H9 (cell line): ENCODE results near the gene CLIP1. TPM values are rescaled to one million over a fixed set of nuclear protein-coding genes. Genes with fewer than 3 reads are reported as not detected.

Source experiments
- DNase-seq: peaks from one replicate; pipeline ENCODE4 v3.0.0-alpha.2; 2017
- H2AFZ ChIP-seq: one replicate; pipeline ENCODE4 v1.6.1; 2013; ENCODE audit warnings: mild to moderate bottlenecking, low read length, control low read depth, moderate library complexity
- H2AK5ac ChIP-seq: 2 replicates; pipeline ENCODE4 v1.6.1; 2013; ENCODE audit warnings: low read length, control low read depth, mixed read lengths; ENCODE audit not compliant: insufficient read length
- H2BK120ac ChIP-seq: one replicate; pipeline ENCODE4 v1.6.1; 2013; ENCODE audit warnings: low read depth, mild to moderate bottlenecking, low read length, control low read depth, inconsistent platforms; ENCODE audit not compliant: poor library complexity, severe bottlenecking
- H2BK12ac ChIP-seq: 2 replicates; pipeline ENCODE4 v1.6.1; 2013; ENCODE audit warnings: low read length, control low read depth, mixed read lengths, low read depth; ENCODE audit not compliant: insufficient read length
- H2BK15ac ChIP-seq: 2 replicates; pipeline ENCODE4 v1.6.1; 2013; ENCODE audit warnings: low read depth, low read length, control low read depth
- H2BK20ac ChIP-seq: one replicate; pipeline ENCODE4 v1.6.1; 2013; ENCODE audit warnings: low read depth, mild to moderate bottlenecking, low read length, control low read depth, inconsistent platforms; ENCODE audit not compliant: poor library complexity, severe bottlenecking
- H2BK5ac ChIP-seq: 2 replicates; pipeline ENCODE4 v1.6.1; 2013; ENCODE audit warnings: low read length, control low read depth, mixed read lengths; ENCODE audit not compliant: insufficient read length
- H3K14ac ChIP-seq: 2 replicates; pipeline ENCODE4 v1.6.1; 2013; ENCODE audit warnings: low read length, control low read depth; ENCODE audit not compliant: insufficient read depth
- H3K18ac ChIP-seq: 2 replicates; pipeline ENCODE4 v1.6.1; 2013; ENCODE audit warnings: low read depth, mild to moderate bottlenecking, mixed read lengths, low read length, control low read depth; ENCODE audit not compliant: insufficient read length
- H3K23ac ChIP-seq: 2 replicates; pipeline ENCODE4 v1.6.1; 2013; ENCODE audit warnings: low read length, control low read depth, mixed read lengths, low read depth; ENCODE audit not compliant: insufficient read length
- H3K23me2 ChIP-seq: 2 replicates; pipeline ENCODE4 v1.6.1; 2013; ENCODE audit warnings: low read depth, mild to moderate bottlenecking, mixed read lengths, low read length, control low read depth; ENCODE audit not compliant: insufficient read length, poor library complexity, severe bottlenecking
- H3K27ac ChIP-seq: 2 replicates; pipeline ENCODE4 v1.5.1; 2013; ENCODE audit warnings: low read length, control low read depth, mixed read lengths, low read depth; ENCODE audit not compliant: insufficient read length
- H3K27me3 ChIP-seq: 2 replicates; pipeline ENCODE4 v1.6.1; 2013; ENCODE audit warnings: low read length, control low read depth, inconsistent platforms; ENCODE audit not compliant: insufficient read depth
- H3K4ac ChIP-seq: 2 replicates; pipeline ENCODE4 v1.6.1; 2013; ENCODE audit warnings: low read depth, mild to moderate bottlenecking, control low read depth, inconsistent platforms, low read length, moderate library complexity
- H3K4me1 ChIP-seq: 2 replicates; pipeline ENCODE4 v1.6.1; 2013; ENCODE audit warnings: low read length, control low read depth, inconsistent platforms; ENCODE audit not compliant: insufficient read depth
- H3K4me2 ChIP-seq: 2 replicates; pipeline ENCODE4 v1.6.1; 2013; ENCODE audit warnings: low read length, control low read depth, mixed read lengths; ENCODE audit not compliant: insufficient read length, insufficient read depth
- H3K56ac ChIP-seq: 2 replicates; pipeline ENCODE4 v1.6.1; 2013; ENCODE audit warnings: low read depth, mild to moderate bottlenecking, mixed read lengths, low read length, control low read depth; ENCODE audit not compliant: insufficient read length
- H3K79me1 ChIP-seq: 2 replicates; pipeline ENCODE4 v1.6.1; 2013; ENCODE audit warnings: low read depth, mild to moderate bottlenecking, moderate library complexity, low read length, control low read depth, inconsistent platforms; ENCODE audit not compliant: insufficient read depth, poor library complexity, severe bottlenecking
- H3K79me2 ChIP-seq: 2 replicates; pipeline ENCODE4 v1.6.1; 2013; ENCODE audit warnings: low read length, control low read depth, inconsistent platforms; ENCODE audit not compliant: insufficient read depth
- H3K9ac ChIP-seq: 2 replicates; pipeline ENCODE4 v1.6.1; 2013; ENCODE audit warnings: low read length, control low read depth, mixed read lengths; ENCODE audit not compliant: insufficient read length; ENCODE audit errors: extremely low read depth
- H3K9me3 ChIP-seq: one replicate; pipeline ENCODE4 v1.6.1; 2013; ENCODE audit warnings: low read depth, low read length, inconsistent platforms; ENCODE audit not compliant: control insufficient read depth
- H3T11ph ChIP-seq: one replicate; pipeline ENCODE4 v1.6.1; 2013; ENCODE audit warnings: mild to moderate bottlenecking, low read length, control low read depth, inconsistent platforms
- H4K20me1 ChIP-seq: one replicate; pipeline ENCODE4 v1.6.1; 2013; ENCODE audit not compliant: control insufficient read depth, insufficient read length, insufficient read depth
- H4K5ac ChIP-seq: 2 replicates; pipeline ENCODE4 v1.6.1; 2013; ENCODE audit warnings: low read depth, mild to moderate bottlenecking, mixed read lengths, low read length, control low read depth; ENCODE audit not compliant: insufficient read length
- H4K8ac ChIP-seq: replicated peaks from 2 replicates; pipeline ENCODE4 v1.6.1; 2013; ENCODE audit warnings: low read length, control low read depth, mixed read lengths, low read depth; ENCODE audit not compliant: insufficient read length
- H4K91ac ChIP-seq: 2 replicates; pipeline ENCODE4 v1.6.1; 2013; ENCODE audit warnings: low read depth, mild to moderate bottlenecking, moderate library complexity, mixed read lengths, low read length, control low read depth; ENCODE audit not compliant: insufficient read length
- H3K27ac Mint-ChIP-seq, 3 experiments: 2 replicates in 2 of 3; 3 replicates in 1 of 3; pipeline ENCODE4 v1.8.0; 2020 to 2021; ENCODE audit warnings: mixed read lengths in 3 of 3, mild to moderate bottlenecking in 1 of 3, moderate library complexity in 1 of 3
- H3K27me3 Mint-ChIP-seq: 2 replicates; pipeline ENCODE4 v1.8.0; 2021; ENCODE audit warnings: low read depth, mild to moderate bottlenecking, moderate library complexity, mixed read lengths
- H3K36me3 Mint-ChIP-seq, 3 experiments: 2 replicates in 2 of 3; 3 replicates in 1 of 3; pipeline ENCODE4 v1.8.0; 2020 to 2021; ENCODE audit warnings: low read depth in 3 of 3, mixed read lengths in 3 of 3; ENCODE audit not compliant: insufficient read depth in 1 of 3
- H3K4me1 Mint-ChIP-seq, 2 experiments: 2 replicates each; pipeline ENCODE4 v1.8.0; 2020; ENCODE audit warnings: mixed read lengths in 2 of 2
- H3K4me3 Mint-ChIP-seq, 2 experiments: 2 replicates in 1 of 2; 3 replicates in 1 of 2; pipeline ENCODE4 v1.8.0; 2020 to 2021; ENCODE audit warnings: mild to moderate bottlenecking in 2 of 2, mixed read lengths in 2 of 2, moderate library complexity in 1 of 2
- H3K9me3 Mint-ChIP-seq, 2 experiments: 2 replicates in 1 of 2; 3 replicates in 1 of 2; pipeline ENCODE4 v1.8.0; 2020; ENCODE audit warnings: mild to moderate bottlenecking in 2 of 2, mixed read lengths in 2 of 2, moderate library complexity in 1 of 2
- CTCF ChIP-seq: fragments of 200-600 bp; sonication (generic); conservative IDR thresholded peaks from 3 replicates; pipeline ENCODE4 v1.8.0; 2021; ENCODE audit warnings: antibody characterized with exemption, mild to moderate bottlenecking
- WGBS: extraction: QIAGEN DNeasy Blood & Tissue Kit; methylation state at CpG from one replicate; pipeline ENCODE4 v1.1.7; 2013; ENCODE audit warnings: missing lambda C conversion rate, low lambda C conversion rate, mixed read lengths; ENCODE audit not compliant: insufficient read length; ENCODE audit errors: extremely low coverage; 5-methylcytosine and 5-hydroxymethylcytosine counted together
- total RNA-seq: library from RNA; stranded (reverse); gene quantifications from 2 replicates; pipeline ENCODE4 v1.2.1, GENCODE V29; 2021

The CLIP1 gene
- total RNA-seq, 1 experiment from 2014 or later: 23.6 TPM

GRCh38 chr12:122406701-122407164, 15.7 kb downstream of the CLIP1 start:
- H3K4me2 ChIP-seq: no peak overlapping the region
- Mint-ChIP-seq H3K4me3 (no peak overlapping the region), H3K27ac (0 out of 7 replicates have a peak overlapping the region, but pooled peaks of 1 of the 3 experiments have one; percentile 63)

More at GRCh38 chr12:122406701-122407164, 15.7 kb downstream of the CLIP1 start:
- Histone ChIP-seq H4K20me1 (no peaks in the 10 kb centered on the region), H3K79me1 (peaks cover 3% of the 10 kb centered on the region), H3T11ph (no peak overlapping the region), H2AFZ (no peak overlapping the region), H4K91ac (no peak overlapping the region), H2BK120ac (no peak overlapping the region), H2BK15ac (no peak overlapping the region), H2BK12ac (no peak overlapping the region), H4K5ac (no peak overlapping the region), H3K27ac (no peak overlapping the region), H3K79me2 (no peaks in the 10 kb centered on the region; the same call in 1 of the 2 replicates), H3K9ac (no peak overlapping the region), H3K4me1 (no peaks in the 10 kb centered on the region), H2BK5ac (no peak overlapping the region), H3K23ac (no peak overlapping the region), H3K4ac (no peak overlapping the region), H3K9me3 (no peaks in the 10 kb centered on the region), H3K27me3 (no peaks in the 10 kb centered on the region), H2AK5ac (no peak overlapping the region), H2BK20ac (no peak overlapping the region), H4K8ac (no peak overlapping the region), H3K18ac (no peak overlapping the region), H3K14ac (no peak overlapping the region), H3K23me2 (no peaks in the 10 kb centered on the region), H3K56ac (no peak overlapping the region)
- no peak for DNase-seq
- no peaks in the 10 kb centered on the region; a peak in 1 of 5 replicates for H3K9me3 Mint-ChIP-seq
- no peaks in the 10 kb centered on the region for H3K27me3 Mint-ChIP-seq
- TF ChIP-seq CTCF: no peak
- peaks cover 0 to 3% of the 10 kb centered on the region in 2 experiments; a peak in 1 of 4 replicates for H3K4me1 Mint-ChIP-seq
- peaks cover 0 to 4% (median 0%) of the 10 kb centered on the region in 3 experiments; a peak in 2 of 7 replicates for H3K36me3 Mint-ChIP-seq
- WGBS: no CpG with 5 or more reads among the region's 3 CpGs
